Right ventricle myocardium superior (tissue), 1 donor: ENCODE data around the gene ZNF256. TPM values are rescaled to one million over a fixed set of nuclear protein-coding genes. Genes with fewer than 3 reads are reported as not detected.

Experiments used
- ATAC-seq: fragments of 200-7000 bp; cut with Tn5 transposase; one replicate; pipeline ENCODE4 v1.9.1; 2020; ENCODE audit warnings: mild to moderate bottlenecking; ENCODE audit not compliant: poor library complexity
- DNase-seq: peaks from one replicate; pipeline ENCODE4 v3.0.0-alpha.2; 2020
- intact Hi-C: fragments of 100-400 bp; cut with DNase I; formaldehyde crosslinking; loops from one replicate; pipeline ENCODE4 v1.11.2; 2022
- total RNA-seq: library from RNA; stranded (reverse); fragmentation: NEBNext Ultra II Directional; extraction: Animal tissue kit (Norgen Biotek cat#: 25700); gene quantifications from one replicate; pipeline ENCODE4 v1.2.1, GENCODE V29; 2021
- donor health status: DM: no; HTN: yes; CAD: no; lungs with severe emphysema.

Gene ZNF256
- total RNA-seq, 1 donor from 2014 or later: 9.1 TPM

DNA sequence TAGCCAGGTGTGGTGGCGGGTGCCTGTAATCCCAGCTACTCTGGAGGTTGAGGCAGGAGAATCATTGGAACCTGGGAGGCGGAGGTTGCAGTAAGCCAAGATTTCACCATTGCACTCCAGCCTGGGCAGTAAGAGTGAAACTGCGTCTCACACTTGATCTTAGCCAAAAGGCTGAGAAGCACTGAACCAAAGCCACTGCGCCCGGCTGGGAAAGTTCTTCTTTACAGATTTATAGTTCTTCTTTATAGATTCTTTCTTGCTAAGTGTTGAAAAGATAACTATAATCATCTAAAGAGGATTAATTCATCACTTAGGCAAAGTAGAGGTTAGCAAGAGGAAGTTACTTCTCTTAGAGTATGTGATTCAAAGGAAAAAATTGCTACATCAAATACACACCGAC, 42.2 kb downstream of the ZNF256 start:
- DNase-seq (no peak), ATAC-seq (no peak)
- intact Hi-C loops: no loop called here

DNA sequence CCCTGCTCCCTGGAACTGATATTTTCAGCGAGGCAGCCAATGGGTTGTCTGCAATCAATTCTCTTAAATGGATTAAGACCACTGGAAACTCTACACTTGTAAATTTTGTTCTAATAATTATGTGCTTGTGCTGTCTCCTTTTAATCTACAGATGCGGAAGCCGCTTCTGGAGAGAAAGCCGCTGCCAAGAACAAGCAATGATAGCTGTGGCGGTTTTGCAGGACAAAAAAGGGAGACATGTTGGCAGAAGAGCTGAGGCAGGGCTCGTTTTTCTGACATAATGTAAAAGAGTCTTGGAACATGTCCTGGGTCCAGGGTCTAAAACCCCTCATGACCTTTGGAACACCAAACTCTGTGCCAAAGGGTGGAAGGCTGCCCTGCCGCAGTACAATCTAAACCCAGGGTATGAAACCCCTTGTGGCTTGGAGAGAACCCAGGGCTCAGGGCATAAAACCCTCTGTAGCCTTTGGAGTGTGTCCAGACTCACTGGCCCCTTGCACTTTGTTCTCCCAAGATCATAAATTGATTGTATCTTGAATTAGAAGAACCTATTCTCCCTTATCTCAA, 43.8 kb downstream of the ZNF256 start:
- DNase-seq (no peak), ATAC-seq (no peak)
- intact Hi-C loops: no loop called here

DNA sequence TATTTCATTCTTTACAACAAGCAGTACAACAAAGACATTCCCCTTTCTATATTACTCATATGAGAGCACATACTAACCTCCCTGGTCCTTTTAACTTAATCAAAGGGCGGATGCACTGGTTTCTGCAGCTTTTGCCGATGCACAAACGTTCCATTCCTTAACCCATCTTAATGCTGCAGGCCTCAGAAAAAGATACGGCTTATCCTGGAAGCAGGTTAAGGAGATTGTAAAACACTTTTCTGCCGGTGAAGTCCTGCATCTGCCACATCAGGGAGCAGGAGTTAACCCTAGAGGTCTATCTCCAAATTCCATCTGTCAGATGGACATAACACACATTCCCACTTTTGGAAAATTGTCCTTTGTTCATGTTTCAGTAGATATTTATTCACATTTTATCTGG, 47.2 kb downstream of the ZNF256 start:
- intact Hi-C loops: no loop called here
- no peak for DNase-seq
- ATAC-seq: no peak

Other genes starting within 250 kb of the ZNF256 start
- gene ZNF154, start 238.5 kb downstream of the ZNF256 start, total RNA-seq: 3.1 TPM
- gene ZNF671, start 220.1 kb downstream of the ZNF256 start, total RNA-seq: 5.8 TPM
- 9.8 TPM for gene ZNF776, start 200.9 kb downstream of the ZNF256 start, total RNA-seq
- 9.8 TPM for gene ZNF586, start 178.0 kb downstream of the ZNF256 start, total RNA-seq
- gene ZNF552, start 132.8 kb downstream of the ZNF256 start, total RNA-seq: 3.5 TPM
- gene ZNF587B, start 117.4 kb downstream of the ZNF256 start, total RNA-seq: 6.3 TPM
- 13.7 TPM for gene ZNF587, start 97.8 kb downstream of the ZNF256 start, total RNA-seq
- 14.2 TPM for gene ZNF814, start 58.7 kb downstream of the ZNF256 start, total RNA-seq
- 10.0 TPM for gene ZNF417, start 31.1 kb downstream of the ZNF256 start, total RNA-seq
- 13.5 TPM for gene ZNF418, start 12.3 kb downstream of the ZNF256 start, total RNA-seq
- 2.4 TPM for gene C19orf18, start 26.8 kb upstream of the ZNF256 start, total RNA-seq
- gene ZNF606, start 55.1 kb upstream of the ZNF256 start, total RNA-seq: 15.0 TPM
- gene ZSCAN1, start 86.3 kb upstream of the ZNF256 start, total RNA-seq: not detected
- 3.4 TPM for gene ZNF135, start 111.6 kb upstream of the ZNF256 start, total RNA-seq
- 60.5 TPM for gene ZSCAN18, start 150.5 kb upstream of the ZNF256 start, total RNA-seq
- gene ZNF329, start 203.1 kb upstream of the ZNF256 start, total RNA-seq: 6.5 TPM
- 17.4 TPM for gene ZNF274, start 235.4 kb upstream of the ZNF256 start, total RNA-seq